Measurements from ENCODE around the gene ATP10B.
"Not testable (repeated sequence)": the region's sequence is repeated elsewhere in the genome, so short reads cannot be mapped to it uniquely, and the experiment has no call there.

Gene ATP10B

DNA sequence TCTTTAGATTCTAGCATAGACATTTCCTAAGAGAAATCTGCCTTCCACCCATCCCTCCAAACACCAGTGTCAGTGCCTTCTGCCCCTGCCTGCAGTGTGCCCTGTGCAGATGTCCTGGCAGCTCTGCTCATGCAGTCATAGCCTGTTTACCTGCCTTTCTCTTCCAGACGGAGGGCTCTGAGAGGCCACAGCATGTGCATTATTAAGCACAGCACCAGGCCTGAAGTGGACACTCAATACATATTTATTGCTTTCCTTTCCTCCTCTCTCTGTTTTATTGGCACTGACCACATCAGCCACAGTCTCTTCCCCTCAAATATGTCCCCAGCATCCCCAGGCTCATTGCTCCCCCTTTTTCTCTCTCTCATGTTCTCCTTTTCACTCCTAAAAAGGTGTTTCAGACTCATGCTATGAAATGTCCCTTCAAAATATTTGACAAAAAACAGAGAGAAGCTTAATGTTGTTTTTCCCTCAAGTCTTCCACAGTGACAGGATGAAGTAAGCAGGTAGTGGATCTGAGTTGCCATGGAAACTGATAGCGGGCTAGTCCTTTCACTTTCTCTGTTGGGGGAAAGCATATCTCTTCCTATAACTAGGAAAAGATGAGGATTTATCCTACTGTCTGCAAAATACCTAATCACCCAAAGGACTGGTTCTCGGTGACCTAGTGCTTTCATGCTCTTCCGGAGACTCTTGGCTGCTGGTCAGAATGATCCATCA, 100.9 kb downstream of the ATP10B start:
- Mint-ChIP-seq H3K9me3 (no peaks in the 10 kb centered on the region), H3K27me3 (peaks cover 7% of the 10 kb centered on the region), H3K27ac (no peak overlapping the region), H3K4me1 (no peaks in the 10 kb centered on the region), H3K36me3 (no peaks in the 10 kb centered on the region), H3K4me3 (no peak overlapping the region)
- CTCF ChIA-PET: no interaction called here
- DNase-seq: no peak

DNA sequence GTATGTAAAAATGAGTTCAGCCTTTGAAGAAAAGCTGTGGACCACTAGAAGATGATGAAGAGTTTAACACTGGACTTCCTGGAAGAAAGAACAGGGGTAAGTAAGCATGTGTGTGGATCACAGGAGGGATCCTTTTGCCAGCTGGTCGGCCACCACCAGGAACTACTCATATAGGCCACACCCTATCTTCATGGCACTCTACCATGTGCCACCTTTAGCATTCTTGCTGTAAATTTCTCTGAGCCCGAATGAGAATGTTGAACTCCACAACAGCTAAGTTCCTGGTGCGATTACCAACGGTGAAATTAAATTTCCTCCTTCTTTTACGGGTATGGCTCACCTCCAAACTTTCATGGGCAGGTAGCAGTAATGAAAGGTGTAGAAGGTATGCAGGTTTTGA, 102.3 kb downstream of the ATP10B start:
- DNase-seq: no peak
- no peaks in the 10 kb centered on the region for H3K36me3 Mint-ChIP-seq
- no peak overlapping the region for H3K4me3 Mint-ChIP-seq
- H3K4me1 Mint-ChIP-seq: no peaks in the 10 kb centered on the region
- H3K9me3 Mint-ChIP-seq: no peaks in the 10 kb centered on the region
- CTCF ChIA-PET: interaction anchor here (0.6 to 0.8 kb wide), 2 partner anchors 311 to 1251 kb away, joined by 3 to 6 read pairs; no protein-coding TSS in a partner anchor
- no peak overlapping the region for H3K27ac Mint-ChIP-seq
- peaks cover 7% of the 10 kb centered on the region for H3K27me3 Mint-ChIP-seq

DNA sequence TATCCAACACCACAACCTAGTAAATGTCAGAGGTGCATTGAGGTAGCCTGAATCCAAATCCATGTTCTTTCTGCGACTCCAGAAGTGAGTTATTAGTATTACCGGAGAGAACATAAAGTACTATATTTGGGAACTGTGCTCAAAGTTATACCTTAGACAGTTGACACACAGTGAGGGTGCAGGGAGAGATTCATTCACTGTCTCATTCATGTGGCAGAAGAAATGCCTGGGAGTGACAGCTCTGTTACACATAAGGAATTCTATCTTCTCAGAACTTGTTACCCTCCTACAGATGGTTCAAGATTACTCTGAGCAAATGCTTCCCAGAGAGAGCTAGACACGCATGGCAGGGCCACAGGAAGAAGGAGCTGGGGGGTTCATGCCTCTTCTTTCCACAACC, 103.0 kb downstream of the ATP10B start:
- Mint-ChIP-seq H3K4me1 (no peaks in the 10 kb centered on the region), H3K27me3 (peaks cover 7% of the 10 kb centered on the region), H3K4me3 (no peak overlapping the region), H3K9me3 (no peaks in the 10 kb centered on the region), H3K27ac (no peak overlapping the region), H3K36me3 (no peaks in the 10 kb centered on the region)
- CTCF ChIA-PET: interaction anchor here (0.6 to 1.0 kb wide), 2 partner anchors 18 to 1250 kb away, joined by 3 to 6 read pairs; no protein-coding TSS in a partner anchor
- no peak for DNase-seq

DNA sequence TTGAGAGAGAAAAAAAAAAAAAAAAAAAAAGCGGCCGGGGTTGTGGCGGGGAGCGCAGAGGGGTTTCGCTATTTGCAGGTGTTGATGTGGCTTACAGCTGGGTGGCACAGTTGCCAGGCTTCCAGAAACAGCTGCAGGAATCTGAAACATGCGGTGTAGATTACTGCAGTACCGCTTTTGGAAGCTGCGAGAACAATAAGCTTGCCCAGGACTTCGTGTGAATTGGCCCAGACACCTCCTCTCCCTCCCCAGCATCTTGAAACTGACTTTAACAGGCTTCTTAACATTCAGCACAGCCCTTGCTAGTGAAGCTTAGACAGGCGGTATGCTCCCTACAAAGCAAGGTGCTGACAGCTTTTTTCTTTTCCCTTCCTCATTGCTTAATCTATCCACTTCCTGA, 104.0 kb downstream of the ATP10B start:
- Mint-ChIP-seq H3K36me3 (no peaks in the 10 kb centered on the region), H3K27ac (no peak overlapping the region), H3K4me1 (no peaks in the 10 kb centered on the region), H3K4me3 (no peak overlapping the region), H3K9me3 (no peaks in the 10 kb centered on the region), H3K27me3 (peaks cover 7% of the 10 kb centered on the region)
- CTCF ChIA-PET: interaction anchor here (1.0 kb wide), 2 partner anchors 16 to 19 kb away, joined by 3 read pairs; no protein-coding TSS in a partner anchor
- no peak for DNase-seq

DNA sequence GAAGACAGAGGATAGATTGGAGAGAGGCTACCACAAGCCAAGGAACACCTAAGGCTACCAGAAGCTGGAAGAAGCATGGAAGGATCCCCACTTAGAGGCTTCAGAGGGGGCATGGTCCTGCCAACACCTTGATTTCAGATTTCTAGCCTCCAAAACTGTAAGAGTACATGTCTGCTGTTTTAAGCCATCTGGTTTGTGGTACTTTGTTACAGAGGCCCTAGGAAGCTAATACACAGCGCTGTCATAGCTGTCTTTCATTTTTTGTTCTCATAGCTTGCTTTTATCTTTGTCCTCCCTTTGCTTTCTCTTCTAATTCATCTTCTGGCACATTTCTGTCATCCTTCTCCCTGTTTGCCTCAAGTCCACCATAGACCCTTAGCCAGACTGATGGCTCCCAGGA, 104.5 kb downstream of the ATP10B start:
- H3K4me1 Mint-ChIP-seq: no peaks in the 10 kb centered on the region
- CTCF ChIA-PET: interaction anchor here (1.0 kb wide), 1 partner anchor 16 kb away, joined by 3 read pairs; no protein-coding TSS in a partner anchor
- no peak for DNase-seq
- no peaks in the 10 kb centered on the region for H3K9me3 Mint-ChIP-seq
- H3K36me3 Mint-ChIP-seq: no peaks in the 10 kb centered on the region
- no peak overlapping the region for H3K4me3 Mint-ChIP-seq
- no peak overlapping the region for H3K27ac Mint-ChIP-seq
- H3K27me3 Mint-ChIP-seq: peaks cover 7% of the 10 kb centered on the region

DNA sequence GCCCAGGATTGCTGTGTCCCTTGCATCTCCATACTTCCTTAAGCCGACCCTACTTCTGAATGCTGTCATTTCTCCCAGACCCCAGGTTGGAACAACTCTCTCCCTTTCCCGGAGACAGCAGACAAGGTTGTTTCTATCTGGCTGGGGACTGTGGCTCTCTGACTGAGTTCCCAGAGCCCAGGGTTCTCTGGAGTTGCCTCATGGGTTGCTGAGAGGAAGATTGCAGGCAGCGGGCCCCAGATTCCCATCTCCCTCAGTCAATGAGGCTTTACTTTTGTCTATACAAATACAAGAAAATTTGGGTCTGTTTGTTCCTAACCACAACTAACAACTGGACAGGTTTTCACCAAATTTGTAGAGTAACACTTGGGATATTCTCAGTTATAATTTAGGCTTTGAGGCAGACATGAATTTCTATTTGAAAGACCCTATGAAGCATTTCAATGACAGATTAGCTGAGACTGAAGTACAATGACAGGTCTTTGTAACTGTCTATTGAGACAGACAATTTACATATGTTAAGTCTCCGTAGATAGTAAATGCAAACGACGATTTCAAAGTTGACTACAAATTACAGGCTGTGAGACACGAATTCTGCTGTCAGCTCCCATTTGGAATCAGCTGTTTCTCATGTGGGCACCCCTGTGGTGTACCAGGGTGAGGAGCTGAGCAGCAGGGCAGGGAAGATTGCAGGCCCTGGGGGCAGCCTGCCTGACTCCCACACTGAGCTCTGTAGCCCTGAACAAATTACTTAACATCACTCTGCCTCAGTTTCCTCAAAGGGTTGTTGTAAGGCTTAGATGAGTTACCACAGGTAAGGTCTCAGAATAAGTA, 107.5 kb downstream of the ATP10B start:
- Mint-ChIP-seq H3K4me3 (no peak overlapping the region), H3K36me3 (no peaks in the 10 kb centered on the region), H3K4me1 (no peaks in the 10 kb centered on the region), H3K27ac (no peak overlapping the region), H3K27me3 (peaks cover 7% of the 10 kb centered on the region), H3K9me3 (no peaks in the 10 kb centered on the region)
- CTCF ChIA-PET: no interaction called here
- DNase-seq: no peak

DNA sequence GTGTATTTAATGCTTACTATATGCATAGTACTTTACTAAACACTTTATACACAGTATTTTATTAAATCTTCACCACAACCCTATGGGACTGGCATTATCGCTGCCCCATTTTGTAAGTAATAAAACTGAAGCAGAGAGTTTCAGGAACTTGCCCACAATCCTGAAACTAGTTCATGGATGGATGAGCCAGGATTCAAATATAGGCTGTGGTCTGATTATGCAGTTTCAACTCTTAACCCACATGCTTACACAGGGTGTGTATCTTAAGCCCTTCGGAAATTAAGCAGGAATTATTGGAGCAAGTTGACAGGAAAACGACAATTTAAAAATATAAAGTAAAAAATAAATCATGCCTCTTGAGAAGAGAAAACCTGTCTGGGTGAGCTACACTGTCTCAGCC, 109.0 kb downstream of the ATP10B start:
- no peak overlapping the region for H3K27ac Mint-ChIP-seq
- H3K9me3 Mint-ChIP-seq: no peaks in the 10 kb centered on the region
- no peak for DNase-seq
- H3K27me3 Mint-ChIP-seq: peaks cover 3% of the 10 kb centered on the region
- CTCF ChIA-PET: no interaction called here
- H3K4me1 Mint-ChIP-seq: no peaks in the 10 kb centered on the region
- H3K36me3 Mint-ChIP-seq: no peaks in the 10 kb centered on the region
- no peak overlapping the region for H3K4me3 Mint-ChIP-seq

DNA sequence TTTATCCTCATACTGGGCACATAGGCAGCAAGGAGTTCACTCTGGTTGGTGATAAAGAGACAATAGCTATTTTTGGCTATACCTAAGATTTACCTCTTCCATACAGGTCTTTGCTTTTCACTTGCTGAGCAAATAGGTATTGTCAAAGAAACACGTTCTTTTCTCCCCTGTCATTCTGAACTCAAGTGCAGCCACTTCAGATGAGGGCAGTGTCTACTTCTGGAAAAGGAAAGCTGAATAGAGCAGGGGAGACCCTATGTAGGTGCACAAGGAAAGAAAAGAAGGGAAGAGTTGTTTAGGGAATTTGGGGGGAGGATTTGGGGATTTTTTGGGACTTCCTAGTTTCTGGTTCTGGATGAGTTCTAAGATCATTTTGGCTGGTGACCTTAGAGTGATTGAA, 109.6 kb downstream of the ATP10B start:
- Mint-ChIP-seq H3K36me3 (no peaks in the 10 kb centered on the region), H3K4me3 (no peak overlapping the region), H3K27ac (no peak overlapping the region), H3K27me3 (no peaks in the 10 kb centered on the region), H3K9me3 (no peaks in the 10 kb centered on the region), H3K4me1 (no peaks in the 10 kb centered on the region)
- CTCF ChIA-PET: no interaction called here
- DNase-seq: no peak

DNA sequence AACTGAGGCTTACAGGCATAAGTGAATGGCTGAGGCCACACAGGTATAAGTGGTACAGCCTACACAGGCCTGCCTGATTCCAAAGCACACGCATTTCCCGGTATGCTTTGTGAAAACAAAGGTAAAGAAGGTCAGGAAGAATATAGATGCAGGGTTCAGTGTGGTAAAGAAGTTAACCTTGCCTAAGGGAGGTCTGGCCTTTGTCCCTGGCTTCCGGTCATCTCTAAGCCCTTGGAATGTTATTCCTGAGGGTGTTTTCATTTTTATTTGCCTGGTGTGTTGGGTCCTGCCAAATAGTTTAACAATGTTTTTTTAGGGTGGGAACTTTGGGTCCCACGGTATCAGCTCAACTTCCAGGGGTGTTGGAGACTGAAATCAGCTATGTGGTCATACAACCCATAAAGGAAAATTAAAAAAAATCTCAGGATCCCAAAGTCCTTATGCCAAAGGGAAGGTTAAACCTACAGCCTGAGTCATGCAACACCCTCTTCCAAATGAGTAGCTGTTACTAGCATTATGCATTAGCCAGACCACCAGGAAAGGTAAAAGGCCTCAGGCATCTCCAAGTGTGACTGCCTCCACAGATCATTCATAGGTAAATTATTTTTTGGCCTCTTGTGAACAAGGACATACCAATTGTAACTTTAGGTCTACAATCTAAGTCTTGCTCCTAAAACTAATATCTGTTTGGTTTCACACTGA, 124.6 kb downstream of the ATP10B start:
- Mint-ChIP-seq H3K4me1 (no peaks in the 10 kb centered on the region), H3K4me3 (no peak overlapping the region), H3K9me3 (no peaks in the 10 kb centered on the region), H3K36me3 (no peaks in the 10 kb centered on the region), H3K27ac (no peak overlapping the region), H3K27me3 (no peaks in the 10 kb centered on the region)
- DNase-seq: no peak
- CTCF ChIA-PET: no interaction called here

DNA sequence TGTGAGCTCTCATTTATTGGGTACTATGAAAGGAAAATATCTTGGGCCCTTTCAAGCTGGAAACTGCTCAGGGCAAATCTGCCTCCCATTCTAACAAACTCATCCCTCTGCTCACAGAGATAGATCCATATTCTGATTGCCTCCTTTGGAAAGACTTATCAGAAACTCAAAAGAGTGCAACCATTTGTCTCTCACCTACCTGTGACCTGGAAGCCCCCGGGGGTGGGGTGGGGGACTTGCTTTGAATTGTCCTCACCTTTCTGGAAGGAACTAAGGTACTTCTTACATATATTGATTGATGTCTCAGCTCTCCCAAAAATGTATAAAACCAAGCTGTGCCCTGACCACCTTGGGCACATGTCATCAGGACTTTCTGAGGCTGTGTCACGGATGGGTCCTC, 125.3 kb downstream of the ATP10B start:
- Mint-ChIP-seq H3K36me3 (no peaks in the 10 kb centered on the region), H3K4me3 (no peak overlapping the region), H3K9me3 (no peaks in the 10 kb centered on the region), H3K4me1 (no peaks in the 10 kb centered on the region), H3K27ac (no peak overlapping the region), H3K27me3 (no peaks in the 10 kb centered on the region)
- DNase-seq: no peak
- CTCF ChIA-PET: no interaction called here

DNA sequence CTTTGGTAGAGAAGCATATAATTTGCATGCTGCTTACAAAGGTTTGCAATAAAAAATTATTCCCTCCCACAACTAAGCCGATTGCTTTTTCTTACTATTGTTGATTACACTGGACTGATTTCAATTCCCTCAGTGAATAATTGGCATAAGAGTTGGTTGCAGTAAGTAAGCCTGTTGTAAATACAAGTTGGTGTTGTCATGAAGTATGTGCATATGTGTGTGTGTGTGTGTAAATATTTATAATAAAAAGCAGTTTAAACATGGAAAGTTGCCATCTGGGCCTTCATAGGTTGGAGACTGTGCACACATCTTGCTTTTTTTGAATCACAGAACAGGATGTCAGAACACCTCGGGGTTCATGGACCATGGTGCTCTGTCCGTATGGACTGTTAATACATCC, 131.2 kb downstream of the ATP10B start:
- Mint-ChIP-seq H3K27ac (no peak overlapping the region), H3K36me3 (no peaks in the 10 kb centered on the region), H3K4me3 (no peak overlapping the region), H3K4me1 (no peaks in the 10 kb centered on the region), H3K9me3 (no peaks in the 10 kb centered on the region), H3K27me3 (no peaks in the 10 kb centered on the region)
- CTCF ChIA-PET: no interaction called here
- DNase-seq: no peak

DNA sequence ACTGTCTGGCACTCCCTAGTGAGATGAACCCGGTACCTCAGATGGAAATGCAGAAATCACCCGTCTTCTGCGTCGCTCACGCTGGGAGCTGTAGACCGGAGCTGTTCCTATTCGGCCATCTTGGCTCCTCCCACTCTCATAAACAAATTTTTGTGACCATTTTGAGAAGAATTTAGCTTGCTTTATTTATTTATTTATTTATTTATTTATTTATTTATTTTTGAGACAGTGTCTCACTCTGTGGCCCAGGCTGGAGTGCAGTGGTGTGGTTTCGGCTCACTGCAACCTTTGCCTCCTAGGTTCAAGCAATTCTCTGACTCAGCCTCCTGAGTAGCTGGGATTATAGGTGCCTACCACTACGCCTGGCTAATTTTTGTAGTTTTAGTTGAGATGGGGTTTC, 136.5 kb downstream of the ATP10B start:
- CTCF ChIA-PET: not testable (repeated sequence)

DNA sequence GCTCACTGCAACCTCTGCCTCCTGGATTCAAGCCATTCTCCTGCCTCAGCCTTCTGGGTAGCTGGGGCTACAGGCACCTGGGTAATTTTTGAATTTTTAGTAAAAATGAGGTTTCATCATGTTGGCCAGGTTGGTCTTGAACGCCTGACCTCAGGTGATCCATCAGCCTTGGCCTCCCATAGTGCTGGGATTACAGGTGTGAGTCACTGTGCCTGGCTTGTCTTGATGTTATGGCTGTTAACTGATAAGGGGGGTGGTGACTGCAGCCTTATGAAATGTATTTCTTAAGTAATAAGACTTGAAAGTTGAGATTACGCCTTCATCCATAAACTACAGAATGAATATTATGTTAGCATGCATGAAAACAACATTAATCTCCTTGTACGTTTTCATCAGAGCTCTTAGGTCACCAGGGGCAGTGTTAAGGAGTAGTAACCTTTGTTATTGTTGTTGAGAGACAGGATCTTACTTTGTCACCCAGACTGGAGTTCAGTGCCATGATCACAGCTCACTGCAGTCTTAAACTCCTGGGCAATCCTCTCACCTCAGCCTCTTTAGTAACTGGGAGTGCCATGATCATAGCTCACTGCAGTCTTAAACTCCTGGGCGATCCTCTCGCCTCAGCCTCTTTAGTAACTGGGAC, 148.3 kb downstream of the ATP10B start:
- Mint-ChIP-seq H3K27ac (no peak overlapping the region), H3K4me3 (no peak overlapping the region), H3K4me1 (no peaks in the 10 kb centered on the region), H3K27me3 (peaks cover 7% of the 10 kb centered on the region), H3K9me3 (no peaks in the 10 kb centered on the region), H3K36me3 (no peaks in the 10 kb centered on the region)
- CTCF ChIA-PET: no interaction called here
- DNase-seq: no peak

More for the DNA sequence above, 136.5 kb downstream of the ATP10B start:
- not testable (repeated sequence) for H3K27ac Mint-ChIP-seq, H3K9me3 Mint-ChIP-seq, H3K36me3 Mint-ChIP-seq, DNase-seq, H3K27me3 Mint-ChIP-seq, H3K4me3 Mint-ChIP-seq, H3K4me1 Mint-ChIP-seq

DNA sequence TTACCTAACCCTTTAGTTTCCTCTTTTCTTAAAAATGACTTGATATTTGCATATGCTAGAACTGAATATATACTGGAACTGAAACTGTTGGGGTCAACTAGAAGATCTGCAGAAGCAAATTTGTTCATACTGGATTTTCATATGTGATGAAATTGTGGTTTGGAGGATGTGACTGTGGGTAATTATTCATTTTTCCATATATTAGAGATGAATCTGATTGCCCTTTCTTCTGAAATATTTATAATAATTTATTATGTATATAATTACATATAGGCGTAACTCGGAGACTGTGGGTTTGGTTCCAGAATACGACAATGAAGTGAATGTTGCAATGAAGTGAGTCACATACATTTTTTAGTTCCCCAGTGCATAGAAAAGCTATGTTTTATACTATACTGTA, 149.1 kb downstream of the ATP10B start:
- Mint-ChIP-seq H3K4me1 (no peaks in the 10 kb centered on the region), H3K27ac (no peak overlapping the region), H3K4me3 (no peak overlapping the region), H3K27me3 (peaks cover 7% of the 10 kb centered on the region), H3K36me3 (no peaks in the 10 kb centered on the region), H3K9me3 (no peaks in the 10 kb centered on the region)
- CTCF ChIA-PET: no interaction called here
- DNase-seq: no peak
